ENCODE measurements around the gene CCRL2. TPM values are rescaled to one million over a fixed set of nuclear protein-coding genes. Genes with fewer than 3 reads are reported as not detected.
"Not testable (repeated sequence)": the region's sequence is repeated elsewhere in the genome, so short reads cannot be mapped to it uniquely, and the experiment has no call there.

Gene CCRL2
- total and polyA plus RNA-seq, 12 donors, result 0.60 to 6.8 (median 1.9) TPM

GRCh38 chr3:46386205-46386604 is 20.9 kb upstream of the CCRL2 start:
- 18 to 31% (median 24%) methylated on average over 4 of the region's 4 CpGs for WGBS, 4 donors
- Histone ChIP-seq H3K36me3 (replicated peaks in 1 of 2) (no peaks in the 10 kb centered on the region), H3K27me3 (peaks cover 6% of the 10 kb centered on the region), H3K4me3 (no peak overlapping the region), H3K27ac (no peak overlapping the region), H3K9me3 (replicated peaks in 1 of 3) (no peaks in the 10 kb centered on the region), H3K4me1 (replicated peaks in 1 of 2) (no peaks in the 10 kb centered on the region)
- DNase-seq, result no peak
- TF ChIP-seq CTCF (IDR thresholded peaks at IDR 0.05) (no peak), POLR2A (IDR thresholded peaks at IDR 0.05) (no peak)
- intact Hi-C loops (cut with DNase I), result loop anchor here in 1 of 2 donors (10.0 kb wide), 1 partner anchor 451 kb away; no protein-coding TSS in a partner anchor

- intact Hi-C loops (cut with DNase I), result loop anchor here in 1 of 2 donors (10.0 kb wide), 1 partner anchor 454 kb away; no protein-coding TSS in a partner anchor
- WGBS, 4 donors, result 76 to 91% (median 85%) methylated on average over 4 of the region's 4 CpGs
- not testable (repeated sequence) for H3K4me3 ChIP-seq; DNase-seq; H3K4me1 ChIP-seq (replicated peaks in 1 of 2); H3K9me3 ChIP-seq (replicated peaks in 1 of 3); H3K27ac ChIP-seq; H3K27me3 ChIP-seq; H3K36me3 ChIP-seq (replicated peaks in 1 of 2)
Measured at GRCh38 chr3:46388847-46389246, 18.2 kb upstream of the CCRL2 start.

GRCh38 chr3:46389306-46389705 is 17.8 kb upstream of the CCRL2 start:
- Histone ChIP-seq H3K27ac (no peak overlapping the region), H3K36me3 (replicated peaks in 1 of 2) (no peaks in the 10 kb centered on the region), H3K4me1 (replicated peaks in 1 of 2) (no peaks in the 10 kb centered on the region), H3K9me3 (replicated peaks in 1 of 3) (no peaks in the 10 kb centered on the region), H3K4me3 (no peak overlapping the region), H3K27me3 (peaks cover 8% of the 10 kb centered on the region)
- DNase-seq, result no peak
- intact Hi-C loops (cut with DNase I), result loop anchor here in 1 of 2 donors (10.0 kb wide), 1 partner anchor 455 kb away; no protein-coding TSS in a partner anchor
- TF ChIP-seq POLR2A (IDR thresholded peaks at IDR 0.05), result no peak
- no peak for TF ChIP-seq CTCF (IDR thresholded peaks at IDR 0.05)
- WGBS, 4 donors, result 72 to 79% (median 75%) methylated on average over 6 of the region's 6 CpGs

- 80 to 95% (median 92%) methylated on average over 5 of the region's 5 CpGs for WGBS, 4 donors
- H3K4me3 ChIP-seq; intact Hi-C loops (cut with DNase I); H3K27me3 ChIP-seq; H3K27ac ChIP-seq; DNase-seq; H3K9me3 ChIP-seq (replicated peaks in 1 of 3); H3K4me1 ChIP-seq (replicated peaks in 1 of 2); H3K36me3 ChIP-seq (replicated peaks in 1 of 2): not testable (repeated sequence)
Measured at GRCh38 chr3:46391526-46391925, 15.5 kb upstream of the CCRL2 start.

GRCh38 chr3:46393011-46393410 is 14.0 kb upstream of the CCRL2 start:
- no peaks in the 10 kb centered on the region for H3K4me1 ChIP-seq (replicated peaks in 1 of 2)
- TF ChIP-seq CTCF (IDR thresholded peaks at IDR 0.05) (no peak), POLR2A (IDR thresholded peaks at IDR 0.05) (no peak)
- H3K27me3 ChIP-seq, result peaks cover 9% of the 10 kb centered on the region
- intact Hi-C loops (cut with DNase I), result no loop called here
- H3K4me3 ChIP-seq, result no peak overlapping the region
- no peaks in the 10 kb centered on the region for H3K36me3 ChIP-seq (replicated peaks in 1 of 2)
- no peaks in the 10 kb centered on the region for H3K9me3 ChIP-seq (replicated peaks in 1 of 3)
- no peak for DNase-seq
- H3K27ac ChIP-seq, result no peak overlapping the region
- 71 to 84% (median 80%) methylated on average over 2 of the region's 2 CpGs for WGBS, 4 donors
